AG04449 (cell line): ENCODE results near the gene DUOXA1.

Source experiments
- CTCF ChIA-PET: fragments of 350-600 bp; formaldehyde crosslinking; extraction: SDS; loops from one replicate; lab custom pipeline; 2021; ENCODE audit warnings: antibody characterized with exemption; lab: Yijun Ruan, JAX
- POLR2A ChIA-PET: fragments of 400-600, 350-600 bp; formaldehyde crosslinking; extraction: SDS; loops from one replicate; lab custom pipeline; 2020; ENCODE audit warnings: antibody characterized with exemption, inconsistent platforms; lab: Yijun Ruan, JAX
- DNase-seq: peaks from one replicate; pipeline ENCODE4 v3.0.0-alpha.2; 2010; ENCODE audit warnings: low read depth, low spot score
- H3K4me3 ChIP-seq: 2 replicates; pipeline ENCODE4 v1.5.1; 2011; ENCODE audit warnings: low read depth, mild to moderate bottlenecking, control low read depth, low read length
- TF ChIP-seq, protein P1 (sequence below): IDR thresholded peaks from one replicate; pipeline ENCODE4 v1.5.1; 2011; ENCODE audit warnings: mild to moderate bottlenecking, moderate library complexity, low read length, control low read depth, inconsistent platforms; ENCODE audit not compliant: insufficient read depth; ENCODE audit errors: missing control alignments

Gene DUOXA1

DNA sequence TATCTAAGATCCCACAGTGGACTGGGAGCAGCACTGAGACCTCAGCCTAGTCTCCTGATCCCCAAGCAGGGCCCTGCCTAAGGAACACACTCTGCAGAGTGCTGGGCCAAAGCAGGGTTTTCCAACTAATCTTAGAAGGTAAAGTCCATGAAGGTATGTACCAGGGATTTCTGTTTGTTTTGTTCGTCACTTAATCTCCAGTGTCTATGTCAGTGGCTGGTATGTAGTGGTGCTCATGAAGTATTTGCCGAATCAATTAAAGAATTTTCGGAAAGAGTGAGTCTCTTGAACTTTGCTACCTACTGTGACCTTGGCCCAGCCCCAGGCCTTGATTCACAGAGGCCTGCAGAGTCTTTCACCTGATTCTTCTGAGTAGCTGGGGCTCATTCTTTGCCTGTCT lies 1.8 kb upstream of the DUOXA1 start:
- DNase-seq: no peak
- ChIA-PET CTCF (interaction anchor here (1.3 to 11.5 kb wide), 3 partner anchors 10 to 67 kb away, joined by 3 to 129 read pairs (median 5); no protein-coding TSS in a partner anchor), POLR2A (no interaction called here)
- no peak overlapping the region for H3K4me3 ChIP-seq
- TF ChIP-seq, protein P1, sequence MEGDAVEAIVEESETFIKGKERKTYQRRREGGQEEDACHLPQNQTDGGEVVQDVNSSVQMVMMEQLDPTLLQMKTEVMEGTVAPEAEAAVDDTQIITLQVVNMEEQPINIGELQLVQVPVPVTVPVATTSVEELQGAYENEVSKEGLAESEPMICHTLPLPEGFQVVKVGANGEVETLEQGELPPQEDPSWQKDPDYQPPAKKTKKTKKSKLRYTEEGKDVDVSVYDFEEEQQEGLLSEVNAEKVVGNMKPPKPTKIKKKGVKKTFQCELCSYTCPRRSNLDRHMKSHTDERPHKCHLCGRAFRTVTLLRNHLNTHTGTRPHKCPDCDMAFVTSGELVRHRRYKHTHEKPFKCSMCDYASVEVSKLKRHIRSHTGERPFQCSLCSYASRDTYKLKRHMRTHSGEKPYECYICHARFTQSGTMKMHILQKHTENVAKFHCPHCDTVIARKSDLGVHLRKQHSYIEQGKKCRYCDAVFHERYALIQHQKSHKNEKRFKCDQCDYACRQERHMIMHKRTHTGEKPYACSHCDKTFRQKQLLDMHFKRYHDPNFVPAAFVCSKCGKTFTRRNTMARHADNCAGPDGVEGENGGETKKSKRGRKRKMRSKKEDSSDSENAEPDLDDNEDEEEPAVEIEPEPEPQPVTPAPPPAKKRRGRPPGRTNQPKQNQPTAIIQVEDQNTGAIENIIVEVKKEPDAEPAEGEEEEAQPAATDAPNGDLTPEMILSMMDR: no peak

- no peak overlapping the region for H3K4me3 ChIP-seq
- ChIA-PET POLR2A (no interaction called here), CTCF (interaction anchor here (1.3 to 11.5 kb wide), 2 partner anchors 9 to 68 kb away, joined by 3 to 129 read pairs; no protein-coding TSS in a partner anchor)
- TF ChIP-seq, protein P1: no peak
- DNase-seq: no peak
Observed at GRCh38 chr15:45130291-45131000, 767 bp upstream of the DUOXA1 start.

GRCh38 chr15:45128971-45129639 lies 574 bp downstream of the DUOXA1 start:
- ChIA-PET POLR2A (no interaction called here), CTCF (interaction anchor here (11.5 kb wide), 1 partner anchor 8 kb away, joined by 129 read pairs; no protein-coding TSS in a partner anchor)
- TF ChIP-seq, protein P1: no peak
- no peak for DNase-seq
- no peak overlapping the region for H3K4me3 ChIP-seq

- ChIA-PET CTCF (interaction anchor here (0.6 to 2.5 kb wide), 25 partner anchors 8 to 331 kb away, joined by 3 to 33 read pairs (median 4); partner anchors contain the start of genes DUOX2 and DUOXA2), POLR2A (no interaction called here)
- no peak overlapping the region for H3K4me3 ChIP-seq
- no peak for DNase-seq
- TF ChIP-seq, protein P1: peak; percentile 34
Observed at GRCh38 chr15:45126535-45127158, 3.0 kb downstream of the DUOXA1 start.

DNA sequence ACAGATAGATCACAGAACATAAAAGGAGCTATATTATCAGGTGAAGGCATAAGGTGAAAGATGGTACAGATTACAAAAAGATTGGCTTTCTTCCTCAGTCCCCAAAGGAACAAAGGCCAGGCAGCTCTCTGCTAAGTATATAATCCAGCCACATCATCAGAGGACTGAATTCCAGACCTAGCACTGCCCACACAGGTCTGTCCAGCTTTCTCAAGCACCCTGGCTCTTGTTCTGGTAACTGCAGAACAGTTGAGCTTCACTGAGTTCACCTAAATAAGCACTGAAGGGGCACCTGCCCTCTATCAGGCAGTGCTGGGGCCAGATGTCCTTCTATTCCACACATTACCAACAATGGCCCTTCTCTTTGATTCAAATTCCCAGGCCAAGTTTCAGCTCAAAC lies 6.3 kb downstream of the DUOXA1 start:
- ChIA-PET POLR2A (no interaction called here), CTCF (interaction anchor here (0.9 to 8.1 kb wide), 12 partner anchors 10 to 281 kb away, joined by 3 to 129 read pairs (median 4); partner anchors contain the start of genes DUOX1, DUOX2, DUOXA1 and DUOXA2)
- no peak for DNase-seq
- TF ChIP-seq, protein P1: no peak
- H3K4me3 ChIP-seq: no peak overlapping the region
